ENCODE results near the gene CYTH1. TPM values are rescaled to one million over a fixed set of nuclear protein-coding genes. Genes with fewer than 3 reads are reported as not detected.

The CYTH1 gene
- total RNA-seq, 1 donor from 2014 or later, result 103 TPM

DNA sequence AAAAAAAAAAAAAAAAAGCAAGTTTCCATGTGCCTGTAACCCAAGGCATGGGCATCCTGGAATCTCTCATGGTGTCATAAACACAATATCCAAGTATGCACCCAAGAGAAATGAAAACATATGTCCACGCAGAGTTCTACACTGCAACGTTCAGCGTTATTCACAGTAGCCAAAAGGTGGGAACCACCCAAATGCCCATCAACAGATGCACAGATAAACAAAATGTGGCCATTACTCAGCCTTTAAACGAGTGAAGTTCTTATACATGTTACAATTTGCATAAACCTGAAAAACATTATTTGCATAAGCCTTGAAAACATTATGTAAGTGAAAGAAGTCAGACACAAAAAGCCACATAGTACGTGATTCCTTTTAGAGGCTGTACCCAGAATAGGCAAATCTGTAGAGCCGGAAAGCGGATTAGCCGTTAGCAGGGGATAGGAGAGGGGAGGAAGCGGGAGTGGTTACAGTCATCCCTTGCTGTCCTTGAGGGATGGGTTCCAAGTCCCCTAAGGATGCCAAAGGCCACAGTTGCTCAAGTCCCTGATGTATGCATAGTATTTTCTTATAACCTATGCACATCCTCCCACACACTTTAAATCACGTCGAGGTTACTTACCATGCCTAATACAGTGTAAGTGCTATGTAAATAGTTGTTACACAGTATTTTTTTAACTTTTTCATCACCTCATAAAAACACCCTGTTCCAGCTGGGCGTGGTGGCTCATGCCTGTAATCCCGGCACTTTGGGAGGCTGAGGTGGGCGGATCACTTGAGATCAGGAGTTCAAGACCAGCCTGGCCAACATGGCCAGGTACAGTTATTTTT, 157.5 kb downstream of the CYTH1 start:
- Histone ChIP-seq H3K27ac (no peak overlapping the region), H3K27me3 (no peaks in the 10 kb centered on the region), H3K36me3 (no peaks in the 10 kb centered on the region), H3K9me3 (no peaks in the 10 kb centered on the region), H3K4me1 (no peaks in the 10 kb centered on the region), H3K4me3 (no peak overlapping the region)
- intact Hi-C loops (cut with DNase I), result no loop called here
- DNase-seq, result no peak
- TF ChIP-seq, protein P1, sequence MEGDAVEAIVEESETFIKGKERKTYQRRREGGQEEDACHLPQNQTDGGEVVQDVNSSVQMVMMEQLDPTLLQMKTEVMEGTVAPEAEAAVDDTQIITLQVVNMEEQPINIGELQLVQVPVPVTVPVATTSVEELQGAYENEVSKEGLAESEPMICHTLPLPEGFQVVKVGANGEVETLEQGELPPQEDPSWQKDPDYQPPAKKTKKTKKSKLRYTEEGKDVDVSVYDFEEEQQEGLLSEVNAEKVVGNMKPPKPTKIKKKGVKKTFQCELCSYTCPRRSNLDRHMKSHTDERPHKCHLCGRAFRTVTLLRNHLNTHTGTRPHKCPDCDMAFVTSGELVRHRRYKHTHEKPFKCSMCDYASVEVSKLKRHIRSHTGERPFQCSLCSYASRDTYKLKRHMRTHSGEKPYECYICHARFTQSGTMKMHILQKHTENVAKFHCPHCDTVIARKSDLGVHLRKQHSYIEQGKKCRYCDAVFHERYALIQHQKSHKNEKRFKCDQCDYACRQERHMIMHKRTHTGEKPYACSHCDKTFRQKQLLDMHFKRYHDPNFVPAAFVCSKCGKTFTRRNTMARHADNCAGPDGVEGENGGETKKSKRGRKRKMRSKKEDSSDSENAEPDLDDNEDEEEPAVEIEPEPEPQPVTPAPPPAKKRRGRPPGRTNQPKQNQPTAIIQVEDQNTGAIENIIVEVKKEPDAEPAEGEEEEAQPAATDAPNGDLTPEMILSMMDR (IDR thresholded peaks at IDR 0.05), result no peak
- no peak for ATAC-seq

Other genes starting within 250 kb of the CYTH1 start
- 2.8 TPM for gene DNAH17, start 204.9 kb downstream of the CYTH1 start, total RNA-seq
- gene USP36, start 58.5 kb upstream of the CYTH1 start, total RNA-seq, result 69.6 TPM
- 4.2 TPM for gene CEP295NL, start 120.9 kb upstream of the CYTH1 start, total RNA-seq
- 318 TPM for gene TIMP2, start 143.1 kb upstream of the CYTH1 start, total RNA-seq
- gene LGALS3BP, start 197.7 kb upstream of the CYTH1 start, total RNA-seq, result 405 TPM
- 59.6 TPM for gene CANT1, start 227.5 kb upstream of the CYTH1 start, total RNA-seq
- 28.3 TPM for gene C1QTNF1, start 241.9 kb upstream of the CYTH1 start, total RNA-seq